A673 (cell line): ENCODE measurements around the gene KAZN.

Experiments
- CTCF ChIP-seq: fragments of 300-800, 200-600 bp; sonication (generic); conservative IDR thresholded peaks from 2 replicates; pipeline ENCODE4 v1.5.1; 2017; ENCODE audit warnings: low read depth, mild to moderate bottlenecking, antibody characterized with exemption, low read length, moderate library complexity, mixed read lengths
- EZH2 ChIP-seq: fragments of 200-600 bp; sonication (generic); IDR thresholded peaks from 2 replicates; pipeline ENCODE4 v1.6.1; 2017; ENCODE audit warnings: borderline replicate concordance, low read depth, mild to moderate bottlenecking, mixed read lengths, antibody characterized with exemption, low read length; ENCODE audit not compliant: poor library complexity, severe bottlenecking

GRCh38 chr1:15077384-15077783, 478.9 kb downstream of the KAZN start:
- TF ChIP-seq EZH2, result no peak
- no peak for TF ChIP-seq CTCF
